ENCODE data around the gene LMAN1L. TPM values are rescaled to one million over a fixed set of nuclear protein-coding genes. Genes with fewer than 3 reads are reported as not detected.

The LMAN1L gene
- total RNA-seq, 2 experiments from 2014 or later, result 0.15 TPM; not detected in 1

DNA sequence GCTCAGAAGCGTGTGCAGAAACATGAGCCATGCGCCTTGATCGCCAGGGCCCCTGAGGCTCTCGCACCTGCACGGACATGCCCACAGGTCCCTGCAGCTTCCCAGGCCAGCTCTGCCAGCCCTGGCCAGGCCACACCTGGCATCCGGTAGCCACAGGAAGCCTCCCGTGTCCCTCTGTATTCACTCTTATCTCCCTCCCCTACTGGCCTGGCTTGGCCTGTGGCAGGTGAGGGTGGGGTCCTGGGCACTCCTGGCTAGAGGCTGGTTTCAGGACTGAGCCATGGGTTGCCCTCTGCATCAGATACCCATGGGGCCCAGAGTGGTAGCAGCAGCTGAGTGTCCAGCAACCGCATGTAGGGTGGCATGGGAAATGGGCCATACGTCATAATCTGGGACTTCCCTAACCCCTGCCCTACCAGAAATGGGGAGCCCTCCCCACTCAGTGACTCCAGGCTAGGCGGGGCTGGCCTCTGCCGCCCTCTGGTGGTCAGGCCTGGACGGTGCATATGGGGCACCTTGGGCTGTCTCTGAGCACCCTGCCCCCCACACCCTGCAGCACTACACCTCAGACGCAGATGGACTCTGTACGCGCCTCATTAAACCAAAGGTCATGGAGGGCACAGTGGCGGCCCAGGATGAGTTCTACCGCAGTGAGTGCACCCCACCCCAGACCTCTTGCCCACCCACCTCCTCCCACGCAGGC, 12.6 kb upstream of the LMAN1L start:
- POLR2A ChIA-PET, result interaction anchor here (1.7 kb wide), 1 partner anchor 12 kb away, joined by 7 read pairs; no protein-coding TSS in a partner anchor

DNA sequence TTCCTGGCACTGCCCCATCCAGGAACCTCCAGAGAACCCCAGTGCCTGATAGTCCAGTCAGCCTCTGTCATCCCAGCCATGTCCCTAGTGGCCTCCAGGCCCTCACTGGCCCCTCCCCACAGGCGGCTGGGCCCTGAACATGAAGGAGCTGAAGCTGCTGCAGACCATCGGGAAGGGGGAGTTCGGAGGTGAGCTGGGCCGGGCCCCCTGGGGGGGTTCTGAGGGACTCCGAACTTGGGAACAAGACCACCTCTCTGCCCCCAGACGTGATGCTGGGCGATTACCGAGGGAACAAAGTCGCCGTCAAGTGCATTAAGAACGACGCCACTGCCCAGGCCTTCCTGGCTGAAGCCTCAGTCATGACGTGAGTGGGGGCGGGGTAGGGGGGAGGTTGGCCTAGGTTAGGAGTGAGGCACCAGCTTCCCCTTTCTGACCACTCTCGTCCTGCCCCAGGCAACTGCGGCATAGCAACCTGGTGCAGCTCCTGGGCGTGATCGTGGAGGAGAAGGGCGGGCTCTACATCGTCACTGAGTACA, 12.0 kb upstream of the LMAN1L start:
- ChIA-PET CTCF (interaction anchor here (1.0 to 32.0 kb wide), 4 partner anchors 16 to 167 kb away, joined by 3 to 914 read pairs (median 8); partner anchors contain the start of gene CSK), POLR2A (interaction anchor here (1.7 kb wide), 1 partner anchor 13 kb away, joined by 7 read pairs; no protein-coding TSS in a partner anchor)

More for the DNA sequence above, 12.6 kb upstream of the LMAN1L start:
- CTCF ChIA-PET, result interaction anchor here (0.6 to 32.0 kb wide), 10 partner anchors 8 to 173 kb away, joined by 3 to 914 read pairs (median 5); partner anchors contain the start of gene CSK

DNA sequence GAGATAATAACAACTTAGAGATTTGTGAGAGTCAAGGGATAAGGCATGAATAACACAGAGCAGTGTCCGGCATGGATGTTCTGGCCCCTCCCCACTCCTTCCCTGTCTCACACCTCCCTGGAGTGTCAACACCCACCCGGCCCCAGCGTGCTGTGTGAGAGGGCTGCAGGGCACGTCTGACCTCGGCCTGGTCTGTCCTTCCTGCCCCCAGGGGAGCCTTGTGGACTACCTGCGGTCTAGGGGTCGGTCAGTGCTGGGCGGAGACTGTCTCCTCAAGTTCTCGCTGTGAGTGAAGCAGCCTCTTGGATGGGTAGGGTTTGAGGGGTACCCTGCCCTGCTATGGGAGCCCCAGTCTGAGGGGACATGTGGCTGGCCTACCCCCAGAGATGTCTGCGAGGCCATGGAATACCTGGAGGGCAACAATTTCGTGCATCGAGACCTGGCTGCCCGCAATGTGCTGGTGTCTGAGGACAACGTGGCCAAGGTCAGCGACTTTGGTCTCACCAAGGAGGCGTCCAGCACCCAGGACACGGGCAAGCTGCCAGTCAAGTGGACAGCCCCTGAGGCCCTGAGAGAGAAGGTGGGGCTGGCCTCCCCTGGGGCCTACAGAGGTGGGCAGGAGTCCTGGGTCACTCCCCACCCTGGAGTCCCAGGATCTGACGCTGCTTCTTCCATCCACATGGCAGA, 11.2 kb upstream of the LMAN1L start:
- ChIA-PET CTCF (interaction anchor here (32.0 kb wide), 1 partner anchor 21 kb away, joined by 914 read pairs; the partner anchor contains the start of gene CSK), POLR2A (no interaction called here)

DNA sequence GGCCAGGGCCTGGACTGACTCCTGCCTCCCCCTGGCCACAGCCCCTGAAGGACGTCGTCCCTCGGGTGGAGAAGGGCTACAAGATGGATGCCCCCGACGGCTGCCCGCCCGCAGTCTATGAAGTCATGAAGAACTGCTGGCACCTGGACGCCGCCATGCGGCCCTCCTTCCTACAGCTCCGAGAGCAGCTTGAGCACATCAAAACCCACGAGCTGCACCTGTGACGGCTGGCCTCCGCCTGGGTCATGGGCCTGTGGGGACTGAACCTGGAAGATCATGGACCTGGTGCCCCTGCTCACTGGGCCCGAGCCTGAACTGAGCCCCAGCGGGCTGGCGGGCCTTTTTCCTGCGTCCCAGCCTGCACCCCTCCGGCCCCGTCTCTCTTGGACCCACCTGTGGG, 10.3 kb upstream of the LMAN1L start:
- ChIA-PET POLR2A (no interaction called here), CTCF (interaction anchor here (32.0 kb wide), 1 partner anchor 22 kb away, joined by 914 read pairs; the partner anchor contains the start of gene CSK)

DNA sequence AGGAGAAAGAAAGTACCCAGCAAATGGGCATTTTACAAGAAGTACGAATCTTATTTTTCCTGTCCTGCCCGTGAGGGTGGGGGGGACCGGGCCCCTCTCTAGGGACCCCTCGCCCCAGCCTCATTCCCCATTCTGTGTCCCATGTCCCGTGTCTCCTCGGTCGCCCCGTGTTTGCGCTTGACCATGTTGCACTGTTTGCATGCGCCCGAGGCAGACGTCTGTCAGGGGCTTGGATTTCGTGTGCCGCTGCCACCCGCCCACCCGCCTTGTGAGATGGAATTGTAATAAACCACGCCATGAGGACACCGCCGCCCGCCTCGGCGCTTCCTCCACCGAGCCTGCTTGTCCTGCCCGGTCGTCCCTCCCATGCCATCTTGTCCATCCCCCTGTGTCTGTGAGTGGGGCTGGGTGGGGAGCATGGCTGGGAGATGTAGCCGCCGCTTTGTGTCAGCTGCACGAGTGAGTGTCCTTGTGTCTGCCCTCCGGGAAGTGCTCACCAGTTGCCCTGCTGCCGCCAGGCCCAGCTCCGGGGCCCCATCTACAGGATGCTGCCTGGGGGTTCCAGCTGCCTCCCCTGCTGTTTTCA, 9.7 kb upstream of the LMAN1L start:
- CTCF ChIA-PET, result interaction anchor here (32.0 kb wide), 1 partner anchor 22 kb away, joined by 914 read pairs; the partner anchor contains the start of gene CSK

DNA sequence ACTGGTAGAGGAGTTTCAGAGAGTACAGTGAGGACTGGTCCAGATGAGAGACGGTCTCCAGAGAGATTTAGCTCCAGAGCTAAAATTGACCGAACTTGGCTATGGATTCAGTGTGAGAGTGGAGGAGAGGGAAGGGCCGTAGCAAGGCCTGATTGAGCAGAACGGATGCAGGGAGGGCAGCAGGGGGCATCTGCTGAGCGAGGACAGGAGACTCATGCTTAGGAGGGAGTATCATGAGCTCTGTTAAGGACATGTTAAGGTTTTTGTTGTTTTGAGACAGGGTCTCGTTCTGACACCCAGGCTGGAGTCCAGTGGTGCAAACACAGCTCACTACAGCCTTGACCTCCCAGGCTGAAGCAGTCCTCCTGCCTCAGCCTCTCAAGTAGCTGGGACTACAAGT, 7.7 kb upstream of the LMAN1L start:
- POLR2A ChIA-PET, result interaction anchor here (0.6 to 1.6 kb wide), 2 partner anchors 17 to 28 kb away, joined by 3 to 6 read pairs; no protein-coding TSS in a partner anchor
- CTCF ChIA-PET, result interaction anchor here (0.7 to 32.0 kb wide), 4 partner anchors 24 to 439 kb away, joined by 3 to 914 read pairs (median 4); partner anchors contain the start of gene CSK

More for the DNA sequence above, 9.7 kb upstream of the LMAN1L start:
- POLR2A ChIA-PET, result no interaction called here

DNA sequence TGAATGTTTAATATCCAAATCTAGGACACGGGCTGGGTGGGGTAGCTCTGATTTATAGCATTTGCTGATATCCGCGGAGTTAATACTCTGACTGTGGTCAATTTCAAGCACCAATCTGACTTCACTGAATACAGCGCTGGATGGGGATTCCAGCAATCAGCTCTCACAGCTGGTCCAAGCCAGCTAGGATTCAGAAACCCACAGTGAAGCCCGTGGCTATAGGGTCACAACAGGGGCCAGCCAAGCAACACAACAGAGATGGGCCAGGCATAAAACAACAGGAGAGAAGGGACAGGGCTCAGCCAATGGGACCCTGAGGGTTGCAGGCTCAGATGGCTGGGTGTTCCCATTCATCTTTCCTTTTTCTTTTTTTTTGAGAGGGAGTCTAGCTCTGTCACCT, 5.4 kb upstream of the LMAN1L start:
- POLR2A ChIA-PET, result interaction anchor here (0.6 kb wide), 1 partner anchor 124 kb away, joined by 9 read pairs; no protein-coding TSS in a partner anchor
- CTCF ChIA-PET, result interaction anchor here (0.9 to 32.0 kb wide), 2 partner anchors 9 to 27 kb away, joined by 3 to 914 read pairs; partner anchors contain the start of gene CSK

DNA sequence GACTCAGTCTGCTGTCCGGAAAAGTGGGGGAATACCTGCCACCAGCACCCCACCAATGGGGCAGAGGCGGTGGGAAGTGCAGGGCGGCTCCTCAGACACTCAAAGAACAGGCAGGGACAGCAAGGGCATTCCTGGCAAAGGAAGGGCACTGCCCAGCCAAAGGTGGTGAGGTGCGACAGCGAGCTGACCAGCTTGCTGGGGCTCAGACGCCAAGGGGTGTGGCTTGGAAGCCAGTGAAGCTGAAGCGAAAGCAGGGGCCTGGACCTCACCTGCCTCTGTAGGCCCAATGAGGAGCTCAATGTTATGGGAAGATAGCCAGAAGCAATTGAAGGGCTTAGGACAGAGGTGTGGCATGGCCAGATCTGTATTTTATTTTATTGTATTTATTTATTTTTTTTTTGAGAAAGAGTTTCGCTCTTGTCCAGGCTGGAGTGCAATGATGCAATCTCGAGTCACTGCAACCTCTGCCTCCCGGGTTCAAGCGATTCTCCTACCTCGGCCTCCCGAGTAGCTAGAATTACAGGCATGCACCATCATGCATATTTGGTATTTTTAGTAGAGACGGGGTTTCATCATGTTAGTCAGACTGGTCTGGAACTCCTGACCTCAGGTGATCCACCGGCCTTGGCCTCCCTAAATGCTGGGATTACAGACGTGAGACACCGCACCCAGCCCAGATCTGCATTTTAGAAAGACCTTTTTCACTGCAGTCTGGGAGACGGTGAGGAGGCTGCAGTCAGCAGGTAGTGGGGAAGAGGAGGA, 4.4 kb upstream of the LMAN1L start:
- CTCF ChIA-PET, result interaction anchor here (0.9 to 32.0 kb wide), 3 partner anchors 9 to 28 kb away, joined by 3 to 914 read pairs (median 7); partner anchors contain the start of gene CSK
- POLR2A ChIA-PET, result no interaction called here

DNA sequence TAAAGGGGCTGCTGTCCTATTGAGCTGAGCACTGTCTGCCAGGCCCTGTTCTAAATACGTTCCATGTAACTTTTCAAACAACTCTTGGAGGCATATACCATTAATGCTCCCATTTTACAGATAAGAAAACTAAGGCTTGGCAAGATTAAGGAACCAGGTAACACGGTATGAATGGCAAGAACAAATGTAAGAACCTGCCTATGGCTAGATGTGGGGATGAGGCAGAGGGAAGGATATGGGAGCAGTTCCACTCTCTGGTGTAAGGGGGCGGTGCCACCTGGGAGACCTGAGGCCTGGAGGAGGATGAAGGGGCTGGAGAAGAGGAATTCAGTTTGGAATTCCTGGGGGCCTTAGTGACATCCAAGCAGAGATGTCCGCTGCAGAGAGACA, 3.8 kb upstream of the LMAN1L start:
- CTCF ChIA-PET, result interaction anchor here (1.0 to 32.0 kb wide), 3 partner anchors 9 to 28 kb away, joined by 3 to 914 read pairs (median 5); partner anchors contain the start of gene CSK

DNA sequence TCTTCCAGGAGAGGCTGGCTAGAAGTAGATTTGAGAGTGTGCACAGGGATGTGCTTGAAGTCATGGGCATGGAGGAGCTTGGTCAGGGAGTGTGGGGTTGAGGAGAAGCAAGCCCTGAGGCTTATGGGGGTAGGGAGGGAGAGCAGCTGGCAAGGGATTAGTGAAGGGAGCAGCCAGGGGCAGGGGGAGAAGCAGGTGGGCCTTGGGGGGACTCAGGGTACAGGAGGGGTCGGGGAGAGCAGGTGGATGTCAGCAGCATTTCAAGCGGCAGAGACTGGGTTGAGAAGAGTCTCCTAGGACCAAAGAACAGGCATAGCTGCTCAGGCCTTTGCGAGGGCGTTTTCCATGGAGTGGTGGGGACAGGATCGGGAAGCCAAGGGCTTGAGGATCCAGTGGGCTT, 3.4 kb upstream of the LMAN1L start:
- CTCF ChIA-PET, result interaction anchor here (1.0 to 1.2 kb wide), 2 partner anchors 10 to 11 kb away, joined by 3 to 5 read pairs; no protein-coding TSS in a partner anchor
- POLR2A ChIA-PET, result no interaction called here

More for the DNA sequence above, 3.8 kb upstream of the LMAN1L start:
- POLR2A ChIA-PET, result no interaction called here

DNA sequence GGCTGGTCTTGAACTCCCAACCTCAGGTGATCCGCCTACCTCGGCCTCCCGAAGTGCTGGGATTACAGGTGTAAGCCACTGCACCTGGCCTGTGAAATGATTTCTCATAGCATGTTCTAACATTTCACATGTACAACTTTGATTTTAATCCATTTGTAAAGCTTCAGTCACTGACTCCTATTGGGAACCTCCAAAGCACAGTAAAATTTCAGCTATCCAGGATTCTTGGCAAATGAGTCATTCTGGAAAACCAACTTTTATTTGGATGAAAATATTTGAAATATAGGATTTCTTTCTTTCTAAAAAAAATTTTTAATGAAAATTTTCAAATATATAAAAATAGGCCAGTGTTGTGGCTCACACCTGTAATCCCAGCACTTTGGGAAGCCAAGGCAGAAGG, 2.7 kb upstream of the LMAN1L start:
- ChIA-PET POLR2A (interaction anchor here (0.7 kb wide), 1 partner anchor 14 kb away, joined by 6 read pairs; no protein-coding TSS in a partner anchor), CTCF (interaction anchor here (0.6 to 1.4 kb wide), 4 partner anchors 10 to 145 kb away, joined by 3 to 5 read pairs (median 4); no protein-coding TSS in a partner anchor)

DNA sequence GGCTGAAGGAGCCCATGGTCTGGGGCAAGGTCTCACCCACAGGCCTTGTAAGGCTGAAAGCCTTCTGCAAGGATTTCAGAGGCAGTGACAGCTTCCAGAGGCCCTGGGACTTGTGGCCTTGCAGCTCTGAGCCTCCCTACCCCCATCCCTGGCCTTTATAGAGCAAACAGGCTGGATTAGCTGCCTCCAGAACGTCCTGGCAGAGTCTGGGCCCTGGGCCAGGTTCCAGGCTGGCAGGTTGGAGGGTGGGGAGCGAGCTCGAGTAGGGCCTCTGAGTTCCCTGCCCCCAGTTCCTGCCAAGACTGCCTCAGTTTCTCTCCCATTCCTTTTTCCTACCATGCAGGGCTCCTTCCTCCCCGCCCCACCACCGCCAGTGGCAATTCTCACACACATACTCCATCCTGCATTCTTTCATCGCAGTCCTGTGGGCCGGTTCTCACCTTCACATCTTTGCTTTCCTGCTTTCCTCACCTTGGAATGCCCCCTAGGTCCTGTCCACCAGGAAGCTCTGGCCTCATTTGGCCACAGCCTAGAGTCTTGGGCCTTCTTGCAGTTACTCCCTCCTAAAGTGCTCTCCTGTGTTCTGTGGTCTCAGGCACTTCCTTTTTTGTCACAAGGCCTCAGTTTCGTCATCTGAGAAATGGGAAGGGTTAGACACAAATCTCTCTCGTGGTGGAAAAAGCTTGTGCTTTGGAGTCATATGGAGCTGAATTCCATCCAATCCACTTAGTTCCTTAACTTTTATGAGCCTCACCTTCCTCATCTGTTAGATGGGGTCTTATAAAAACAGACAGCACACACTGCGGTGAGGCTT, 2.7 kb downstream of the LMAN1L start:
- POLR2A ChIA-PET, result interaction anchor here (0.9 kb wide), 1 partner anchor 28 kb away, joined by 3 read pairs; no protein-coding TSS in a partner anchor
- CTCF ChIA-PET, result interaction anchor here (1.3 kb wide), 1 partner anchor 28 kb away, joined by 5 read pairs; no protein-coding TSS in a partner anchor

DNA sequence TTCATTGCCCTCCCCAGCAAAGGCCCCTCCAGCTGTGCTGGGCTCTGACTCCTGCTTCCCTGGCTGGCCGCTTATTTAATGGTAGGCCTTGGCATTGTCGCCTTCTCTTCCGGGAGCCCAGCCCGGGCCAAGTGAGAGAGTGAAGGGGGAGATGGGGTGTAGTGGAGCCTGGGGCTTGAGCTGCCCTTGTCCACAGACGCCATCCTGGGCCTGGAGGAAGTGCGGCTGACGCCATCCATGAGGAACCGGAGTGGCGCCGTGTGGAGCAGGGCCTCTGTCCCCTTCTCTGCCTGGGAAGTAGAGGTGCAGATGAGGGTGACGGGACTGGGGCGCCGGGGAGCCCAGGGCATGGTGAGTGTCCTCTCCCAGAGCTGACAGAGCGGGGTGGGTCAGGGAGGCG, 3.3 kb downstream of the LMAN1L start:
- ChIA-PET POLR2A (interaction anchor here (0.9 kb wide), 1 partner anchor 28 kb away, joined by 3 read pairs; no protein-coding TSS in a partner anchor), CTCF (interaction anchor here (1.3 kb wide), 1 partner anchor 28 kb away, joined by 5 read pairs; no protein-coding TSS in a partner anchor)

DNA sequence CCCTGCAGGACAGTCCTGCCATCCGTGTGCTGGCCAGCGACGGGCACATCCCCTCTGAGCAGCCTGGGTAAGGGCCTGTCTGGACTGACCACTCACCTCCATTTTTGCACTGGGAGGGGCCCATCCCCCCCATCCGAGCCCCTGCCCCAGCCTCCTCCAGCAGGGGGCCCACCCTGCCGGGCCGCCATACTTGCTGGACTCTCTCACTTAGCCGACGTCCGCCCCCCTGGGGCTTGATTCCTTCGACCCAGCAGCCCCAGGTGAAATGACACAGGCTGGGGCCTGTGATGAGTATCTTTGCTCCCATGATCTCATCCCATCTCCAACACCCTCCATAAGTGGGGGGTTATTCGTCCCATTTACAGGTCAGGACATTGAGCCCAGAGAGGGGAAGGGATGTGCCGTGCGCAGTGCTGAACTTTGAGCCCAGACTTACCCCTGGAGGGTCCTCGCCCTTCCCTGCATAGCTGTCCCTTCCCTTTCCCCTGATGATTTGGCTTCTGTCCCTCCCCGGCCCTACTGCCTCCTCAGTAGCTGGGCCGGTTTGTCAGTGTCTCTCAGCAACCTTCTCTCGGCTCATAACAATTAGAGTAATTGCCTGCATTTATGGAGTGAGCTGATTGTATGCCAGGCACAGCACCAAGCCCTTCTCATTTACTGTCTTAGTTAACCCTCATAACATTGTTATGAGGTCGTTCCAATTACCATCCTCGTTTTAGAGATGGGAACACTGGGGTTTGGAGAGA, 4.2 kb downstream of the LMAN1L start:
- CTCF ChIA-PET, result interaction anchor here (0.5 to 1.0 kb wide), 3 partner anchors 17 to 185 kb away, joined by 3 read pairs; no protein-coding TSS in a partner anchor
- POLR2A ChIA-PET, result no interaction called here

DNA sequence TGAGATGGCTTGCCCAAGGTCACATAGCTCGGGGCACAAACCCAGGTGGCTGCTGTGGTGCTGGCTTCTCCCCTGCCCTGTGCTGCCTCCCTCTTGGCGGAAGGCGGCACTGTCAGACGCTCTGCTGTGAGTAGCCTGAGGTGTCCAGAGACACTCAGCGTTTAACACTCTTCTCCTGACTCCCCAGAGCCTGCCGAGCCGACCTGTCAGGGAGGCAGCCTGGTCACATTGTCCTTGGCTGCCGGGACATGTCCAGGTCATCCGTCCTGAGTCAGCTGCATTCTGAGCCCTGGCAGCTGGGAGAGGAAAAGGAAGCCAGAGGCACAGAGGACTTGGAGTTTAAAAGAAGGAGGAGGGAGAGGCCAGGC, 4.7 kb downstream of the LMAN1L start:
- ChIA-PET CTCF (interaction anchor here (0.7 to 1.0 kb wide), 4 partner anchors 17 to 433 kb away, joined by 3 read pairs; no protein-coding TSS in a partner anchor), POLR2A (interaction anchor here (0.7 kb wide), 1 partner anchor 13 kb away, joined by 5 read pairs; no protein-coding TSS in a partner anchor)

DNA sequence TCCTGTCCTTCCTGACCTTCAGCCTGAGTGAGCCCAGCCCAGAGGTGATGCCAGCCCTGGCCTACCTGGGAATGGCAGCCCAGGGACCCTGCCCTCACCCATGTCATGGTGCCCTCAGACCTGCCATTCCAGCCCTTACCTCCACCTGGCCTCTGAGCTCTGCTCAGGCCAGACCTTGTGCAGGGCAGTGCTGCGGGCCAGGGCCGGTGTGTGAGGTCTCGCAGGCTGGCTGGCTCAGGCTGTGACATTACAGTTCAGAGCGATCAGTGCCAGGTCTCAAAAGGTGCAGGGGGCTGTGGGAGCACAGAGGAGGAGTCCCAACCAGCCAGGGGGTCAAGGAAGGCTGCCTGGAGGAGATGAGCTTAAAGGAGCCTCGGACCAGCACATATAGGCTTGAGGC, 7.4 kb downstream of the LMAN1L start:
- ChIA-PET POLR2A (no interaction called here), CTCF (interaction anchor here (0.5 to 1.4 kb wide), 2 partner anchors 28 to 120 kb away, joined by 3 read pairs; no protein-coding TSS in a partner anchor)
